H1 (cell line): ENCODE results near the gene CDH22. TPM values are rescaled to one million over a fixed set of nuclear protein-coding genes. Genes with fewer than 3 reads are reported as not detected.

Source experiments
- ASH2L ChIP-seq: fragments of 200-600, 300-600 bp; sonication (generic); IDR thresholded peaks from one replicate; pipeline ENCODE4 v1.7.1; 2017; ENCODE audit warnings: low read length
- ATF3 ChIP-seq: IDR thresholded peaks from 2 replicates; pipeline ENCODE4 v1.6.1; 2011; ENCODE audit warnings: low read depth, mild to moderate bottlenecking, low read length; ENCODE audit not compliant: insufficient read depth
- KDM1A ChIP-seq: fragments of 200-600, 300-600 bp; sonication (generic); IDR thresholded peaks from 2 replicates; pipeline ENCODE4 v1.7.1; 2016; ENCODE audit warnings: mild to moderate bottlenecking, low read length, borderline replicate concordance
- SIX5 ChIP-seq: IDR thresholded peaks from 2 replicates; pipeline ENCODE4 v1.6.1; 2011; ENCODE audit warnings: mild to moderate bottlenecking, low read depth, low read length
- TBP ChIP-seq: IDR thresholded peaks from 2 replicates; pipeline ENCODE4 v1.6.1; 2011; ENCODE audit warnings: low read depth, low read length, improper control_type of control experiment
- polyA plus RNA-seq, 7 experiments: library from polyadenylated mRNA; depleted of rRNA in 3 of 7; stranded (reverse) in 5 of 7; unstranded in 2 of 7; fragments of >200 nt in 5 of 7; fragments of 200-250 nt in 2 of 7; gene quantifications; 1 replicate in 5 of 7; 2 replicates in 1 of 7; 4 replicates in 1 of 7; pipeline versions ENCODE4 v1.2.1 to v1.2.3, GENCODE V29; 2011 to 2013; ENCODE audit warnings: missing spikeins in 2 of 7, mixed read lengths in 2 of 7
- total RNA-seq: library from RNA; stranded (reverse); fragmentation: NEBNext Ultra II Directional; extraction: Animal tissue kit (Norgen Biotek cat#: 25700); gene quantifications from 2 replicates; pipeline ENCODE4 v1.2.1, GENCODE V29; 2021
- TF ChIP-seq, protein P1 (sequence below): IDR thresholded peaks from 2 replicates; pipeline ENCODE4 v1.6.1; 2012; ENCODE audit warnings: inconsistent platforms

Gene CDH22
- total and polyA plus RNA-seq, 2 of the 8 experiments (the other 6 are each of a cell fraction or from before 2014, with no cell fraction given) = 0.35 to 0.39 TPM

GRCh38 chr20:46215913-46216707, 92.2 kb downstream of the CDH22 start (continued):
- TF ChIP-seq KDM1A = no peak
- TF ChIP-seq, protein P1, sequence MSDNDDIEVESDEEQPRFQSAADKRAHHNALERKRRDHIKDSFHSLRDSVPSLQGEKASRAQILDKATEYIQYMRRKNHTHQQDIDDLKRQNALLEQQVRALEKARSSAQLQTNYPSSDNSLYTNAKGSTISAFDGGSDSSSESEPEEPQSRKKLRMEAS = no peak
- no peak for TF ChIP-seq ASH2L
- peak; percentile 60; the same call in 1 of the 2 replicates for TF ChIP-seq TBP
- TF ChIP-seq SIX5 = no peak
- 0 out of 2 replicates have a peak, but pooled peaks have one; percentile 15 for TF ChIP-seq ATF3
